Measurements from ENCODE around the gene CACNA1E.

CACNA1E gene

GRCh38 chr1:181772714-181773113, 289.4 kb downstream of the CACNA1E start:
- no peaks in the 10 kb centered on the region for H3K27me3 ChIP-seq (ENCODE audit: insufficient read depth, low read length, poor library complexity, severe bottlenecking)
- no peak for TF ChIP-seq CTCF (conservative IDR thresholded peaks at IDR 0.05; ENCODE audit: low read length)
- no peak for TF ChIP-seq EZH2phosphoT487 (IDR thresholded peaks at IDR 0.05; ENCODE audit: borderline replicate concordance)
- H3K9ac ChIP-seq (ENCODE audit: low read depth, low read length, poor library complexity, severe bottlenecking) = no peak overlapping the region

GRCh38 chr1:181776044-181776443, 292.7 kb downstream of the CACNA1E start:
- Histone ChIP-seq H3K4me2 (ENCODE audit: low read depth, low read length, poor library complexity, severe bottlenecking) (no peak overlapping the region), H3F3A (ENCODE audit: low read depth) (no peaks in the 10 kb centered on the region), H3K9me3 (ENCODE audit: insufficient read depth, low read depth, low read length) (no peaks in the 10 kb centered on the region), H2AFZ (ENCODE audit: low read length) (no peak overlapping the region), H3K9me2 (replicated peaks; ENCODE audit: low read depth, low read length) (no peaks in the 10 kb centered on the region), H3K27me3 (ENCODE audit: insufficient read depth, low read length, poor library complexity, severe bottlenecking) (no peaks in the 10 kb centered on the region), H4K20me1 (ENCODE audit: insufficient read depth, low read length, poor library complexity, severe bottlenecking) (no peaks in the 10 kb centered on the region), H3K9ac (ENCODE audit: low read depth, low read length, poor library complexity, severe bottlenecking) (no peak overlapping the region), H3K36me3 (ENCODE audit: insufficient read depth, low read length) (no peaks in the 10 kb centered on the region), H3K4me1 (ENCODE audit: insufficient read depth, low read length, poor library complexity, severe bottlenecking) (no peaks in the 10 kb centered on the region), H3K4me3 (ENCODE audit: low read length, poor library complexity, severe bottlenecking) (no peak overlapping the region), H3K79me2 (ENCODE audit: insufficient read depth, low read length) (no peaks in the 10 kb centered on the region)
- TF ChIP-seq EZH2phosphoT487 (IDR thresholded peaks at IDR 0.05; ENCODE audit: borderline replicate concordance) (no peak), CTCF (conservative IDR thresholded peaks at IDR 0.05; ENCODE audit: low read length) (no peak)

More at GRCh38 chr1:181772714-181773113, 289.4 kb downstream of the CACNA1E start:
- no peaks in the 10 kb centered on the region for H3K36me3 ChIP-seq (ENCODE audit: insufficient read depth, low read length)
- no peaks in the 10 kb centered on the region for H3K9me2 ChIP-seq (replicated peaks; ENCODE audit: low read depth, low read length)
- H3K4me3 ChIP-seq (ENCODE audit: low read length, poor library complexity, severe bottlenecking) = no peak overlapping the region
- H3F3A ChIP-seq (ENCODE audit: low read depth) = no peaks in the 10 kb centered on the region
- H4K20me1 ChIP-seq (ENCODE audit: insufficient read depth, low read length, poor library complexity, severe bottlenecking) = no peaks in the 10 kb centered on the region
- no peaks in the 10 kb centered on the region for H3K9me3 ChIP-seq (ENCODE audit: insufficient read depth, low read depth, low read length)
- H3K4me2 ChIP-seq (ENCODE audit: low read depth, low read length, poor library complexity, severe bottlenecking) = no peak overlapping the region
- H3K4me1 ChIP-seq (ENCODE audit: insufficient read depth, low read length, poor library complexity, severe bottlenecking) = no peaks in the 10 kb centered on the region
- no peak overlapping the region for H2AFZ ChIP-seq (ENCODE audit: low read length)
- no peaks in the 10 kb centered on the region for H3K79me2 ChIP-seq (ENCODE audit: insufficient read depth, low read length)

- no peaks in the 10 kb centered on the region for H3K36me3 ChIP-seq (ENCODE audit: insufficient read depth, low read length)
Measured at GRCh38 chr1:181777286-181777685, 294.0 kb downstream of the CACNA1E start.

More at GRCh38 chr1:181777286-181777685, 294.0 kb downstream of the CACNA1E start:
- Histone ChIP-seq H3K4me2 (ENCODE audit: low read depth, low read length, poor library complexity, severe bottlenecking) (no peak overlapping the region), H3K4me3 (ENCODE audit: low read length, poor library complexity, severe bottlenecking) (no peak overlapping the region), H3K9me3 (ENCODE audit: insufficient read depth, low read depth, low read length) (no peaks in the 10 kb centered on the region), H4K20me1 (ENCODE audit: insufficient read depth, low read length, poor library complexity, severe bottlenecking) (no peaks in the 10 kb centered on the region), H3K9ac (ENCODE audit: low read depth, low read length, poor library complexity, severe bottlenecking) (no peak overlapping the region), H3K9me2 (replicated peaks; ENCODE audit: low read depth, low read length) (no peaks in the 10 kb centered on the region), H3K4me1 (ENCODE audit: insufficient read depth, low read length, poor library complexity, severe bottlenecking) (no peaks in the 10 kb centered on the region), H3K79me2 (ENCODE audit: insufficient read depth, low read length) (no peaks in the 10 kb centered on the region), H3K27me3 (ENCODE audit: insufficient read depth, low read length, poor library complexity, severe bottlenecking) (no peaks in the 10 kb centered on the region), H2AFZ (ENCODE audit: low read length) (no peak overlapping the region), H3F3A (ENCODE audit: low read depth) (no peaks in the 10 kb centered on the region)
- no peak for TF ChIP-seq EZH2phosphoT487 (IDR thresholded peaks at IDR 0.05; ENCODE audit: borderline replicate concordance)
- TF ChIP-seq CTCF (conservative IDR thresholded peaks at IDR 0.05; ENCODE audit: low read length) = no peak

Data from Loucy (cell line).